Body of pancreas (tissue), 4 donors: Measurements from ENCODE around the gene SUZ12.
"Not testable (repeated sequence)": the region's sequence is repeated elsewhere in the genome, so short reads cannot be mapped to it uniquely, and the experiment has no call there.

Experiments used
- CTCF ChIP-seq, 7 experiments: fragments of 450-650 bp in 4 of 7; fragments of 200-600 bp in 3 of 7; sonication (generic) in 3 of 7; IDR thresholded peaks; one replicate each; pipeline ENCODE4 v1.5.1; 2016 to 2019; ENCODE audit warnings: antibody characterized with exemption in 7 of 7
- POLR2A ChIP-seq, 3 donors: fragments of 450-650 bp; IDR thresholded peaks; one replicate each; pipeline ENCODE4 v1.6.1; 2016; ENCODE audit warnings: antibody characterized with exemption in 3 of 3, mild to moderate bottlenecking in 2 of 3

GRCh38 chr17:31912705-31913104 lies 24.1 kb upstream of the SUZ12 start:
- not testable (repeated sequence) for TF ChIP-seq POLR2A (IDR thresholded peaks at IDR 0.05)
- TF ChIP-seq CTCF (IDR thresholded peaks at IDR 0.05), result peak in 2 of 7 experiments; percentile 22 to 26
